ENCODE results near the gene PMPCA.

The PMPCA gene

DNA sequence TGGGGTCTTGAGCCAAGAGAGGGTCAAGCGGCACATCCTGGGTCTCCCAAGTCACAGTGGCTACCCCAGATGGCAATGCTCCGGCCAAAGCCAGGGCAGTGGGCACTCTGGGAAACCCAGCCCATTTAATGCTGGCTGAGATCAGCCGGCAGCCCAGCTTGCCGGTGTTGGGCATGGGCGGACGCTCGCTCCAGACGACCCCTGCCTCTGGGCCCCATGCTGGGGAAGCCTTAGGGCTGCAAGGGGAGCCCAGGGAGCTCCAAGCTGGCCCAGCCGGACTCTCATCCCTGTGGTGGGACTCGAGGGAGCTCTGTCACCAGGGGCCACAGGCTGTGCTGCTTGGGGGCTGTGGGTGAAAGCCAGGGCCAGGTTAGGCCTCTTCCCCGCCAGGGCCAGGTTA, 31.1 kb upstream of the PMPCA start:
- Histone ChIP-seq H3K4me1 (ENCODE audit: low read length) (no peaks in the 10 kb centered on the region), H2AFZ (ENCODE audit: low read depth, low read length) (no peak overlapping the region), H3K27me3 (ENCODE audit: low read depth, low read length) (no peaks in the 10 kb centered on the region), H3K79me2 (ENCODE audit: low read length) (no peaks in the 10 kb centered on the region), H3K36me3 (replicated peaks; ENCODE audit: low read depth, low read length) (peaks cover 20% of the 10 kb centered on the region), H3K4me3 (ENCODE audit: low read length) (no peak overlapping the region), H3K9ac (ENCODE audit: low read length) (no peak overlapping the region), H3K27ac (ENCODE audit: low read length) (no peak overlapping the region), H3K4me2 (ENCODE audit: low read length) (no peak overlapping the region), H3K9me3 (ENCODE audit: insufficient read depth, low read length) (no peaks in the 10 kb centered on the region), H4K20me1 (ENCODE audit: insufficient read depth, low read length) (no peaks in the 10 kb centered on the region)
- TF ChIP-seq, protein P1, sequence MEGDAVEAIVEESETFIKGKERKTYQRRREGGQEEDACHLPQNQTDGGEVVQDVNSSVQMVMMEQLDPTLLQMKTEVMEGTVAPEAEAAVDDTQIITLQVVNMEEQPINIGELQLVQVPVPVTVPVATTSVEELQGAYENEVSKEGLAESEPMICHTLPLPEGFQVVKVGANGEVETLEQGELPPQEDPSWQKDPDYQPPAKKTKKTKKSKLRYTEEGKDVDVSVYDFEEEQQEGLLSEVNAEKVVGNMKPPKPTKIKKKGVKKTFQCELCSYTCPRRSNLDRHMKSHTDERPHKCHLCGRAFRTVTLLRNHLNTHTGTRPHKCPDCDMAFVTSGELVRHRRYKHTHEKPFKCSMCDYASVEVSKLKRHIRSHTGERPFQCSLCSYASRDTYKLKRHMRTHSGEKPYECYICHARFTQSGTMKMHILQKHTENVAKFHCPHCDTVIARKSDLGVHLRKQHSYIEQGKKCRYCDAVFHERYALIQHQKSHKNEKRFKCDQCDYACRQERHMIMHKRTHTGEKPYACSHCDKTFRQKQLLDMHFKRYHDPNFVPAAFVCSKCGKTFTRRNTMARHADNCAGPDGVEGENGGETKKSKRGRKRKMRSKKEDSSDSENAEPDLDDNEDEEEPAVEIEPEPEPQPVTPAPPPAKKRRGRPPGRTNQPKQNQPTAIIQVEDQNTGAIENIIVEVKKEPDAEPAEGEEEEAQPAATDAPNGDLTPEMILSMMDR (IDR thresholded peaks at IDR 0.05; ENCODE audit: low read depth, low read length): no peak
- no peak for TF ChIP-seq EZH2phosphoT487 (IDR thresholded peaks at IDR 0.05; ENCODE audit: low read depth)

GRCh38 chr9:136379891-136380290, 30.6 kb upstream of the PMPCA start:
- Histone ChIP-seq H3K9ac (ENCODE audit: low read length) (no peak overlapping the region), H3K27me3 (ENCODE audit: low read depth, low read length) (no peaks in the 10 kb centered on the region), H3K9me3 (ENCODE audit: insufficient read depth, low read length) (no peaks in the 10 kb centered on the region), H3K4me2 (ENCODE audit: low read length) (no peak overlapping the region), H3K79me2 (ENCODE audit: low read length) (no peaks in the 10 kb centered on the region), H2AFZ (ENCODE audit: low read depth, low read length) (no peak overlapping the region), H3K36me3 (replicated peaks; ENCODE audit: low read depth, low read length) (peaks cover 24% of the 10 kb centered on the region), H3K4me3 (ENCODE audit: low read length) (no peak overlapping the region), H3K27ac (ENCODE audit: low read length) (no peak overlapping the region), H3K4me1 (ENCODE audit: low read length) (no peaks in the 10 kb centered on the region), H4K20me1 (ENCODE audit: insufficient read depth, low read length) (no peaks in the 10 kb centered on the region)
- TF ChIP-seq, protein P1 (IDR thresholded peaks at IDR 0.05; ENCODE audit: low read depth, low read length): no peak
- TF ChIP-seq EZH2phosphoT487 (IDR thresholded peaks at IDR 0.05; ENCODE audit: low read depth): no peak

- no peak for TF ChIP-seq EZH2phosphoT487 (IDR thresholded peaks at IDR 0.05; ENCODE audit: low read depth)
- H3K4me3 ChIP-seq (ENCODE audit: low read length): no peak overlapping the region
- no peak overlapping the region for H3K27ac ChIP-seq (ENCODE audit: low read length)
- no peak overlapping the region for H3K4me2 ChIP-seq (ENCODE audit: low read length)
- no peaks in the 10 kb centered on the region for H3K9me3 ChIP-seq (ENCODE audit: insufficient read depth, low read length)
- no peaks in the 10 kb centered on the region for H3K4me1 ChIP-seq (ENCODE audit: low read length)
- H3K36me3 ChIP-seq (replicated peaks; ENCODE audit: low read depth, low read length): peaks cover 28% of the 10 kb centered on the region
- no peaks in the 10 kb centered on the region for H3K27me3 ChIP-seq (ENCODE audit: low read depth, low read length)
- H3K9ac ChIP-seq (ENCODE audit: low read length): no peak overlapping the region
- no peaks in the 10 kb centered on the region for H4K20me1 ChIP-seq (ENCODE audit: insufficient read depth, low read length)
- H2AFZ ChIP-seq (ENCODE audit: low read depth, low read length): no peak overlapping the region
- H3K79me2 ChIP-seq (ENCODE audit: low read length): no peaks in the 10 kb centered on the region
Observed at GRCh38 chr9:136380381-136380780, 30.1 kb upstream of the PMPCA start.

- no peaks in the 10 kb centered on the region for H4K20me1 ChIP-seq (ENCODE audit: insufficient read depth, low read length)
- no peak for TF ChIP-seq EZH2phosphoT487 (IDR thresholded peaks at IDR 0.05; ENCODE audit: low read depth)
- TF ChIP-seq, protein P1 (IDR thresholded peaks at IDR 0.05; ENCODE audit: low read depth, low read length): no peak
Observed at GRCh38 chr9:136381311-136381710, 29.1 kb upstream of the PMPCA start.

More at GRCh38 chr9:136381311-136381710, 29.1 kb upstream of the PMPCA start:
- Histone ChIP-seq H3K36me3 (replicated peaks; ENCODE audit: low read depth, low read length) (peaks cover 35% of the 10 kb centered on the region), H3K4me2 (ENCODE audit: low read length) (no peak overlapping the region), H3K4me1 (ENCODE audit: low read length) (no peaks in the 10 kb centered on the region), H2AFZ (ENCODE audit: low read depth, low read length) (no peak overlapping the region), H3K4me3 (ENCODE audit: low read length) (no peak overlapping the region), H3K9me3 (ENCODE audit: insufficient read depth, low read length) (no peaks in the 10 kb centered on the region), H3K27me3 (ENCODE audit: low read depth, low read length) (no peaks in the 10 kb centered on the region), H3K79me2 (ENCODE audit: low read length) (no peaks in the 10 kb centered on the region), H3K27ac (ENCODE audit: low read length) (no peak overlapping the region), H3K9ac (ENCODE audit: low read length) (no peak overlapping the region)

Measured in OCI-LY3 (cell line).